ENCODE data around the gene COL4A1. TPM values are rescaled to one million over a fixed set of nuclear protein-coding genes. Genes with fewer than 3 reads are reported as not detected.

Gene COL4A1
- total and polyA plus RNA-seq, 2 donors: 334 to 1,096 TPM

DNA sequence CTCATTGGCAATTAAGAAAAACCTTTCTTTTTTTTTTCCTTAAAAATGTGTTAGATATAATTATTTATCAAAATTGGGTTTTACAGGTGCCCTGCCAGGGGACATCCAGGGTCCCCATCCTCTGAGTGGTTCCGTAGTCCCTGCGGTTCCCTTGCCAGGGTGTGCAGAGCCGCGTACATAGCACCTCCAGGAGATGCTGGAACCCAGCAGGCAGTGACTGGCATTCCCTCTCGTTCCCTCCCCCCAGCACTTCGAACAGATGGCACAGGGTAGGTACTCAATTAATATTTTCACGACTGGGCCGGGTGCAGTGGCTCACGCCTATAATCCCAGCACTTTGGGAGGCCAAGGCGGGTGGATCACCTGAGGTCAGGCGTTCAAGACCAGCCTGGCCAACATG, 82.0 kb downstream of the COL4A1 start:
- Histone ChIP-seq H3K36me3 (ENCODE audit: insufficient read depth) (no peaks in the 10 kb centered on the region), H3K4me1 (ENCODE audit: insufficient read depth) (no peaks in the 10 kb centered on the region), H3K4me3 (ENCODE audit: low read depth, low read length) (no peak overlapping the region), H3K27ac (ENCODE audit: low read depth) (no peak overlapping the region)
- 94% methylated on average over 11 of the region's 11 CpGs for WGBS
- no peak for DNase-seq (ENCODE audit: extremely low spot score)

DNA sequence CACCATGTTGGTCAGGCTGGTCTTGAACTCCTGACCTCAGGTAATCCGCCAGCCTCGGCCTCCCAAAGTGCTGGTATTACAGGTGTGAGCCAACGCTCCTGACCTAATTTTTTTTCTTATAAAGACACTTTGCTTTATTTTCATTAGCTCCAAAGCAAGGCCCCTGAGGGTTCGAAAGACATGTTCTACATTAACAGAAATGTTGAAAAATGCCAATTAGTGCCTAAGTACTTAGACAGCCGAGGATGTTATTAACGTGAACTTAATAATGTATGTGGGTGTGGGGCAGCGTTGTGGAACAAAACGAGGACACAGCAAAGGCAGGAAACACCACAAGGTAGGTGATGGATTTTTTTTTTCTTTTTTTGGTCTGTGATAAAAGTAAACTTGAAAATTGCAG, 82.4 kb downstream of the COL4A1 start:
- Histone ChIP-seq H3K27ac (ENCODE audit: low read depth) (no peak overlapping the region), H3K36me3 (ENCODE audit: insufficient read depth) (no peaks in the 10 kb centered on the region), H3K4me3 (ENCODE audit: low read depth, low read length) (no peak overlapping the region), H3K4me1 (ENCODE audit: insufficient read depth) (no peaks in the 10 kb centered on the region)
- DNase-seq (ENCODE audit: extremely low spot score): no peak
- 84% methylated on average over 8 of the region's 8 CpGs for WGBS

DNA sequence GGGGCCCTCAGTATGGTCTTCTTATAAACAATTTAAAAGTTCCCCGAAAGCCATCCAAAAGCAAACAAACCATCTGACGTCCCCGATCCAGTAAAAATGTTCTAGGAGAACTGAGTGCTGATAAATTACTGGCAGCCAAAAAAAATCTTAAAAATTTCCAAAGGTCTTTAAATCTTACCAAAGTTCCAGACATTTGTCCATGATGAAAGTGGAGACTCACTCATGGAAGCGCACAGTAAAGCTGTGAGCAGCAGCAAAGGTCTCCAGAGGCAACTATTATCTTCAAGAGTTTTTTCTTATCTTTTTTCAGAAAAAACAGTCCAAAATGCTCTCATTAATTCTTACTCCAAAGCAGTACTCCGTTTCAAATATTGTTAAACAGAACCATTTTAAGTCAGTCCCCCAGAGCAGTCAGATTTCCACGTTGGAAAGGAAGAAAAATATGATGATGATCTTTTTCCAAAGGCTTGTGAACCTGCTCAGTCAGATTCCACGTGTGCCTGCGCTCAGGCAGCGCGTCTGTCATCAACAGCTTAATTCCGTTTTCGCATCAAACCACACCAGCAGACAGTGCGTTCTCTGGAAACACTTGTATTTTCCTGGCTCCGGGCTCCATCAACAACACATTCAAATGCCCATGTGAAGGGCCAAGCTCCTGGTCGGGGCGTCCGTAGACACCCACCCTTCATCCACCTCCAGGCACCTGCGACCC, 85.4 kb downstream of the COL4A1 start:
- 33% methylated on average over 18 of the region's 18 CpGs for WGBS
- Histone ChIP-seq H3K4me1 (ENCODE audit: insufficient read depth) (no peaks in the 10 kb centered on the region), H3K36me3 (ENCODE audit: insufficient read depth) (no peaks in the 10 kb centered on the region), H3K27ac (ENCODE audit: low read depth) (peak overlapping the region; percentile 60), H3K4me3 (ENCODE audit: low read depth, low read length) (no peak overlapping the region)
- no peak for DNase-seq (ENCODE audit: extremely low spot score)

DNA sequence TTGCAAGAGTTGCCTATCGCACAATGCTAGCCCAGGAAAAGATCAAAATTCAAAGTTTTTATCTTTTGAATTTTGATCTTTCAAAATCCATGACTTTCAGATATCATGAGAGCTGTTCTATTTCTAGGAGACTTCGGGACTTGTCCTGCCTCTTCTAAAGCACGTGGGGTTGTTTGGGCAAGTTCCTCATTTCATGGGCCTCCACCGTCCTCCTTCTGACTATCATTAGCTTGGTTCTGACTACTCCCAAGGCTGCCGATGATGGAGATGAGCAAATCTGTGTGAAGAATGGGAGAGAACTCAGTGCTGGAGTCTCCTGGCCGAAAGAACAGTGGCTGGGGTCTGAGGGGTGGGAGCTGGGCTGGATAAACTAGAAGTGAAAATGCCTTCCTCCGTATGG, 86.5 kb downstream of the COL4A1 start:
- WGBS: 73% methylated on average over 7 of the region's 7 CpGs
- Histone ChIP-seq H3K36me3 (ENCODE audit: insufficient read depth) (no peaks in the 10 kb centered on the region), H3K27ac (ENCODE audit: low read depth) (no peak overlapping the region), H3K4me1 (ENCODE audit: insufficient read depth) (no peaks in the 10 kb centered on the region), H3K4me3 (ENCODE audit: low read depth, low read length) (no peak overlapping the region)
- DNase-seq (ENCODE audit: extremely low spot score): no peak

DNA sequence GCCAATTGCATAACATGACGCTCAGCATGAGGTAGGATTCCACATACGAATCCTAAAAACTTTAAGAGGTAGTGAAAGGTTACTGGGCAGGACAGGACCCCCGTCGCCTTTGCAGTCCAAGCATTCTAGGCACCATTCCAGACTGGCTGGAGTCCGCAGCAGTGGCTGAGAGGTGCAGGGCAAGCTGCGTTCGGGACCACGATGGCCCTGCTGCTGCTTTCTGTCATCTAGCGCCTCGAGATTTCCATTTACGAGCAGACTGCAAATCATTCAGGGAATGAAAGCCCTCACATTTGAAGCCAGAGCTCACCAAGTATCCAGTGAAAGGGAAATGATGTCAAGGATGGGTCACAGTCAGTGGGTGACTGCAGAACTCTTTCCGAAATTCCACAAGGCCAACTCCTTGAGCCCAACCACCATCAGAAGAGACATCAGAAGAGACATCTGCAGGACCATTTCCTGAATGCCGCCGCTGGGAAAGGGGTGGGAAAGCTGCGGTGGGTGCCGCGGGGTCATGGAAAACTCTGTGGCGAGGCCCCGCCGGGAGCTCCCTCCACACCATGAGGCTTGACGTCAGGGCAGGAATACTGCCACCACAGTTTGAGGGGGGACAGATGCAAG, 88.3 kb downstream of the COL4A1 start:
- WGBS: 53% methylated on average over 21 of the region's 21 CpGs
- H3K4me1 ChIP-seq (ENCODE audit: insufficient read depth): no peaks in the 10 kb centered on the region

DNA sequence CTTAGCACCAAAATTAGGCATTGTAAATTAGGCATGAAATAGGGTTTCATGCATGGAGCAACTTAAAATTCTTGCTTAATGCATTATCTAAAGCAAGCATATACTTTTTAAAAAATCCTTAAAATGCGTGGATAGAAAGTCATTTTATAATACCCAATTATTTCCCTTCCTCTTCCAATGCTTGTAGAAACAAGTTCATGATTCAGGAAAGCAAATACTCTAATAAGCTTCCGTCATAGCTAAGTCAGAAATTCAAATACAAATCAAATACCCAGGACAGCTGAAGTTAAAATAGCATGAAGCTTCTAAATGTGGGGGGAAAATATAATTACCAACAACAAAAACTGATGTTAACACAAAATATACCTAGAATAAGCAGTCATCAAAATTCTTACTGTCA, 89.1 kb downstream of the COL4A1 start:
- Histone ChIP-seq H3K4me3 (ENCODE audit: low read depth, low read length) (no peak overlapping the region), H3K4me1 (ENCODE audit: insufficient read depth) (no peaks in the 10 kb centered on the region), H3K36me3 (ENCODE audit: insufficient read depth) (no peaks in the 10 kb centered on the region), H3K27ac (ENCODE audit: low read depth) (no peak overlapping the region)
- DNase-seq (ENCODE audit: extremely low spot score): no peak
- WGBS: 78% methylated on average over 2 of the region's 2 CpGs

More for the DNA sequence above, 88.3 kb downstream of the COL4A1 start:
- no peak for DNase-seq (ENCODE audit: extremely low spot score)
- Histone ChIP-seq H3K36me3 (ENCODE audit: insufficient read depth) (no peaks in the 10 kb centered on the region), H3K27ac (ENCODE audit: low read depth) (no peak overlapping the region), H3K4me3 (ENCODE audit: low read depth, low read length) (no peak overlapping the region)

DNA sequence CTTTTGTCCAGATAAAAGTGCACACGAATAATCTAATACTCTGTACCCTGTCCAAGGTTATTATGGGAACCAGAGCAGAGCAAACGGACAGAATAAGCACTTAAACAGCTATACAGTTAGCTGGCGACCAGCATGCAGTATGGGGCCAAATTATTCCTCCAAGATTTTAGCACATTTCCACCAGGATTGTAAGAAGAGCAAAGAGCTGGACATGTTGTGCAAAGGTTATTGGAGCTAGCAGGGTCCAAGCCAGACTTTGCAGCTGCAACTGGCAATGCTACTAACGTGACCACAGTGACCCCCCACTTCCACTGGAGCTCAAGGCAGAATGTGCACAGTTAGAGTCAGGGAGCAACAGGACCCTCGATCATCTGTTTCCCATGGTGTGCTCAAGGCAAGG, 89.9 kb downstream of the COL4A1 start:
- H3K4me1 ChIP-seq (ENCODE audit: insufficient read depth): no peaks in the 10 kb centered on the region

DNA sequence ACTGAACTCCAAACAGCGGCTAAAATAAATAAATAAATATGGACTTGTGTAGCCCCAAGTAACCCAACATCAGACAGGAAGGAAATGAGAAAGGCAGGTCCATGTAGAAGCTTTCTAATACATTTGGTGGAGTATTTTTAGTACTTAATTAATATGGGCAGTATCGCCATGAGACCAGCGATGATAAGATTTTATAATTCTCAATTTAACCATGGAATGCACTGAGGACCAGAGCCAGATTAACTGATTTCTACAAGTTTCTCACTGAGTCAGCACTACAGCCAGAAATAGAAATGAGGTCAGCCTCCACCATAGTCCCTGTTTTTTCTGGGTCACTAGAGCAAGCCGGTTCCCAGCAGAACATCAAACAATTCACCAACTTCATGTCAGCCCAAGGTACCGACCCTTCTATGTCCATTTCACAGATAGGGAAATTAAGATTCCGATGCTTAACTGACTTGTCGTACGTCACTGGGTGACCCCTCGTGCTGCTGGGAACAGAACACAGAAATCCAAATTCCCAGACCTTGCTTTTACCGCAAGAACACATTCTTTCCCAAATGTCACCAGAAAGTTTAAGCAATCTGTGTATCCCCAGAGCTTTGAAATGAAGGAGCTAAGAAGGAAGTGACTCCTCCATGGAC, 90.4 kb downstream of the COL4A1 start:
- DNase-seq (ENCODE audit: extremely low spot score): no peak
- H3K4me3 ChIP-seq (ENCODE audit: low read depth, low read length): no peak overlapping the region
- no peak overlapping the region for H3K27ac ChIP-seq (ENCODE audit: low read depth)
- 40% methylated on average over 10 of the region's 10 CpGs for WGBS
- H3K36me3 ChIP-seq (ENCODE audit: insufficient read depth): no peaks in the 10 kb centered on the region
- H3K4me1 ChIP-seq (ENCODE audit: insufficient read depth): no peaks in the 10 kb centered on the region

More for the DNA sequence above, 89.9 kb downstream of the COL4A1 start:
- DNase-seq (ENCODE audit: extremely low spot score): no peak
- Histone ChIP-seq H3K36me3 (ENCODE audit: insufficient read depth) (no peaks in the 10 kb centered on the region), H3K27ac (ENCODE audit: low read depth) (no peak overlapping the region), H3K4me3 (ENCODE audit: low read depth, low read length) (no peak overlapping the region)
- WGBS: 35% methylated on average over 5 of the region's 5 CpGs

DNA sequence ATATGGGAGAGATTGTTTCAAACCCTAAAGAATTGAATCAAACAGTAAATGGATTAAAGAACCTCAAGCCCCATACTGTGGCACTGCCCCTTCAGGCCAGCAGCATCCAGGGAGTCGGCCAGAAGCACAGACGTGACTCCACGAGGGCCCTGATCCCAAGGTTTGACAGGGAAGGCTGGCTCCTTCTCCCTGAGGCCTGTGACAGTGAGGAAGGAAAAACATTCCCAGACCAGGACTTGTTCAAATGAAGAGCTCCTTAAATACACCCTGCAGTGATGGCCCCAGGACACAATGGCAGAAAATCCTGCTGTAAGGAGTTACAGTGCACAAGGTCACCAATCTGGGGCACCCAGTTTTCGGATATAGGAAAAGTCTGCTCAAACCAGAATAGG, 91.0 kb downstream of the COL4A1 start:
- Histone ChIP-seq H3K36me3 (ENCODE audit: insufficient read depth) (no peaks in the 10 kb centered on the region), H3K4me3 (ENCODE audit: low read depth, low read length) (no peak overlapping the region), H3K4me1 (ENCODE audit: insufficient read depth) (no peaks in the 10 kb centered on the region), H3K27ac (ENCODE audit: low read depth) (no peak overlapping the region)
- DNase-seq (ENCODE audit: extremely low spot score): no peak
- WGBS: 48% methylated on average over 4 of the region's 4 CpGs

DNA sequence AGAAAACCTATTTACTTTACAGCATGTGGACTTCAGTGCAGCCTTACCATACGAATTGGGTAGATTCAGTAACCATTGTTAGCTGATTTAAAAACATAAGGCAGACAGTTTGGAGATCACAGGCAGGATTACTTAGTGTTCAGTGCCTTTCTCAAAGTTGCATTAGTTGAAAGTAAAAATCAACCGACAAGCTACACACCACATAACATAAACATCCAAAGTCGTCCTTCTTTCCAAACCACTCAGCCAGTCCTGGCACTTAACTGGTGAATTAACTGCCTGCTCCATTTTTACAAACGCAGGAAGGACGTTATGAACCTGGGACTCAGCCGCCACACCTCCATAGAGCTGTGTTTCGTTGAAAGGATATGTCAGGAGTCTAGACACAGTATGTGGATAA, 91.4 kb downstream of the COL4A1 start:
- Histone ChIP-seq H3K36me3 (ENCODE audit: insufficient read depth) (no peaks in the 10 kb centered on the region), H3K27ac (ENCODE audit: low read depth) (no peak overlapping the region), H3K4me3 (ENCODE audit: low read depth, low read length) (no peak overlapping the region), H3K4me1 (ENCODE audit: insufficient read depth) (no peaks in the 10 kb centered on the region)
- WGBS: 43% methylated on average over 7 of the region's 7 CpGs
- DNase-seq (ENCODE audit: extremely low spot score): no peak

DNA sequence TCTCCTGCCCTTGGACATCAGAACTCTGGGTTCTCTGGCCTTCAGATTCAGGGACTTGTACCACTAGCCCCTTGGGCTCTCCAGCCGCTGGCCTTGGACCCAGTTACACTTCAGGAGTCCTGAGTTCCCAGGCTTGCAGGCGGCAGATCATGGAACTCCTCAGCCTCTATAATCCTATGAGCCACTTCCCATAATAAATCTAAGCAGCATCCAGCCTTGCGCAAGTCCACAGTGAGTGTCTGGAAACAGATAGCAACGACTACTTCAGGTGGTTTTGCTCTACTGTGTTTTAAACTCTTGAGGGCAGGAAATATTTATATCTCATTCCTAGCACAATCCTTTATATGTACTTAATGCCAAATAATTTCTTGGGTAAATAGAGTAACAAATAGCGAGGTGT, 92.3 kb downstream of the COL4A1 start:
- Histone ChIP-seq H3K4me3 (ENCODE audit: low read depth, low read length) (no peak overlapping the region), H3K27ac (ENCODE audit: low read depth) (no peak overlapping the region), H3K4me1 (ENCODE audit: insufficient read depth) (no peaks in the 10 kb centered on the region), H3K36me3 (ENCODE audit: insufficient read depth) (no peaks in the 10 kb centered on the region)
- WGBS: 62% methylated on average over 5 of the region's 5 CpGs
- DNase-seq (ENCODE audit: extremely low spot score): no peak

DNA sequence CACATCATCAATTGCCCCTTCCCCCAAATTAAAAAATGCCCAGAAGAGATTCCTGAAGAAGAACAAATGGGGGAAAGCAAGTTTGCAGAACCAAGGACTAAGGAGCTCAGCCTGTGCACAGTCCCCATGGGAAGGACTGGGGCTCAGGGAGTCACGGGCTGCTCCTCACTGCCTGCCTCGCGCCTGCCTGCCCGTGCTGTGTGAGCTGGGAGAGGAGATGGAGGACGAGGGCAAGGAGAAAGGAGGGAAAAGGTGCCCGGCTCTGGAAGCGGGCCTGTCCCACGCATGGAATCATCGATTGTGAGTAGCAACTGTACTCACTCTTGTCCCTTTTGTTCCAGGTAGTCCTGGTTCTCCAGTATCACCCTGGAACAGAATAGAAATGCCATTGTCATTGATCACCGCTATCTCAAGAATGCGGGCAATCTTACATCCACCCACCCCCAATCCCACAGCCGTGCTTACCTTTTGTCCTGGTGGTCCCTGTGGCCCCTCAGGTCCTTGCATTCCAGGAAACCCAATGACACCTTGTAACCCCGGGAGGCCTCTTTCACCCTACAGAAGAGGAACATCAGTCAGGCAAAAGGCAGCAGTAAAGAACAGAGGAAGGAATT, 93.4 kb downstream of the COL4A1 start:
- no peak overlapping the region for H3K27ac ChIP-seq (ENCODE audit: low read depth)
- H3K4me1 ChIP-seq (ENCODE audit: insufficient read depth): no peaks in the 10 kb centered on the region
- WGBS: 96% methylated on average over 13 of the region's 13 CpGs
- no peak for DNase-seq (ENCODE audit: extremely low spot score)
- no peaks in the 10 kb centered on the region for H3K36me3 ChIP-seq (ENCODE audit: insufficient read depth)
- no peak overlapping the region for H3K4me3 ChIP-seq (ENCODE audit: low read depth, low read length)

DNA sequence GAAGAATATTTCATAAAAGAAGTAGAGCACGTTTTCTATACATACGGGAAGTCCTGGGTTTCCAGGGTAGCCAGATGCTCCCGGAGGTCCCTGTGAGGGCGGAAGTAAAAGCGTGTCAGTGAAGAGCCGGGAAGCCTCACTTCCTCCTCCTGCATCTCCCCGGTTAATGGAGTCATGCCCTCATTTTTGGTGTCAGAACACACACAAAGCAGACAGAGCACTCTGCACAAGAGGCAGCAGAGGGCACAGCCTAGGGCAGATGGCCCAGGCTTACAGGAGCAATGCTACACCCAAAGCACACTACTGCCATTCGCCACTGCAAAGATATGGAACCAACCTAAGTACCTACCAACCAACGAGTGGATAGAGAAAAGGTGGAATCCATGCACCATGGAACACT, 94.4 kb downstream of the COL4A1 start:
- H3K36me3 ChIP-seq (ENCODE audit: insufficient read depth): no peaks in the 10 kb centered on the region
- no peak for DNase-seq (ENCODE audit: extremely low spot score)
- H3K4me1 ChIP-seq (ENCODE audit: insufficient read depth): no peaks in the 10 kb centered on the region
- no peak overlapping the region for H3K4me3 ChIP-seq (ENCODE audit: low read depth, low read length)
- H3K27ac ChIP-seq (ENCODE audit: low read depth): no peak overlapping the region
- WGBS: 88% methylated on average over 9 of the region's 9 CpGs

DNA sequence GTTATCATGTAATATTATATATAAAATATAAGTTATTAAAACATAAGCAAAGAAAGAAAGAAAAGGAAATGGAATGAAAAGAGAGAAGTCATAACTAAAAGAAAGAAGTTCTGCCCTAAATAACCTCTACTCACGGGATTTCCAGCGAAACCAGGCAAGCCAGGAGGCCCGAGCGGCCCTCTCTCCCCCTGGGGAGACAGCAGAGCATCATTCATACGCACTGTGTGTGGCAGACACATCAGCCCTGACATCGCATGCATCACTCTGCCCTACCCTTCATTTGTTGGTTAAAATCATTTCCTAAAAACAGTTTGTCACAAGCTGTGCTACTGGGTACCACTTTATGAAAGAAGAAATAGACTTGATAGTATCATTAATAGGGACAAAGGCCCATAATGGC, 95.2 kb downstream of the COL4A1 start:
- H3K4me3 ChIP-seq (ENCODE audit: low read depth, low read length): no peak overlapping the region
- no peak overlapping the region for H3K27ac ChIP-seq (ENCODE audit: low read depth)
- no peaks in the 10 kb centered on the region for H3K4me1 ChIP-seq (ENCODE audit: insufficient read depth)
- H3K36me3 ChIP-seq (ENCODE audit: insufficient read depth): no peaks in the 10 kb centered on the region
- WGBS: 86% methylated on average over 6 of the region's 6 CpGs
- DNase-seq (ENCODE audit: extremely low spot score): no peak
